CD4-positive, alpha-beta T cell treated with Interleukin-6 at 100 ng/mL for 8 hours (primary cell): ENCODE results near the gene ASTN2.
A peak's percentile ranks its signal among the peaks of the same experiment; 100 is the strongest.

Experiments used
- DNase-seq: peaks from one replicate; pipeline ENCODE4 v3.0.0-alpha.2; 2020; ENCODE audit warnings: mixed read lengths, low spot score

Gene ASTN2

GRCh38 chr9:116741742-116742141 lies 673.1 kb downstream of the ASTN2 start:
- no peak for DNase-seq

DNA sequence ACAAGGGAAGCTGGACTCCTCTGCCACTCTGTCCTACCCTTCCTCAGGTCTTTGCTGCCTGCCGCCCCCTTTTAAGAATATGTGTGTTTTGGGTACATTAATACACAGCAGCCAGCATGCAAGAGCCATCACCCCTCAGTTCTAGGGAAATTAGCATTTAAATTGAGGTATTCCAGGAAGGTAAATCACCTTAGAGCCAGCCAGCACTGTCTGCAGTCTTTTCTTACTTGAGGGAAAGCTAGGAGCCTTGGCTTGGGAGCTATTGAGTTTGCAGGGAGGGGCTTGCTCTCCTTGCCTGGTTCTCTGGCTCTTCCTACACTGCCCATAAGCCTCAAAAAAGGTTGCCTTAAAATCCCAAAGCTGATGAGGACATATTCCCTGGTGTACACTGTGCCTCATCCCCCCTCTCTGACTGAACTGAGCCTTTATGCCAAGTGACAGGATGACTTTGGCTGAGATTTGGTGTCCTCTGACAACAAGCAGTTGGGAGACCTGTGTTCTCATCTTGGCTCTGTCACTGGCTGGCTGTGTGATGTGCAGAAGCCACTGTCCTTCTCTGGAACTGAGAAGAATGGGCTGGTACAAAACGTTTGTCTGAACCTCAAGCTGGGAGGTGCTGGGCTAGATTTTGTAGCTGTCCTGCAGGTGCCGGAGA lies 673.6 kb downstream of the ASTN2 start:
- no peak for DNase-seq

GRCh38 chr9:116737152-116737546 lies 677.7 kb downstream of the ASTN2 start:
- DNase-seq, result peak; percentile 12

GRCh38 chr9:116736399-116737151 lies 678.3 kb downstream of the ASTN2 start:
- DNase-seq, result no peak

DNA sequence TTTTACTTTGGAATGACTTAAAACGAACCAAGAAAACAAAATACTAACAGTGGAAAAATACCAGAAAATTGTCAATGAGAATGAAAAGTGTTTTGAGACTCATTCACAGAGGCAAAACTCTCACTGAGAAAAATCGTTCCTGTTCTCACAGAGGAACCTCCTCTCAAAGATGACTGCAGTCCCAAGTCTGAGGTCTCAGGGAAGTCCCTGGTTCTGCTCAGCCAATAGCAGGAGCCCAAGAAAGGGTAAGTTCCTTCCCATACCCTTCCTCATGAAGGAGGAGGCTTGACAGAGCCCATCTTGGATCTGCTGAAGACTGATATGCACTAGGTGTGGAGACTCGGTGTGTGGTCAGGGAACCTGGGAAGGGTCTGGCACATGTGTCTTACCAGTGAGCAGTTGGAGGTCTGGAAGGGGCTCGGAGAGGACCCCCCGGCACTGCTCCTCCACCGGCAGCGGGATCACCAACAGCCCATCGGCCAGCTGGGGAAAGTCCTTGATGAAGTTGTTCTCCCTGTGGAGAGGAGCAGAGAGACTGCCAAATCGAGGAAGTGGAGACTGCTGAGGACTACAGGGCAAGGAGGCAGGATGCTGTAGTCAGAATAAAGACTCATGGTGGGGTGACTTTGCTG lies 681.7 kb downstream of the ASTN2 start:
- no peak for DNase-seq

- DNase-seq, result no peak
Observed at GRCh38 chr9:116726602-116727001, 688.3 kb downstream of the ASTN2 start.

DNA sequence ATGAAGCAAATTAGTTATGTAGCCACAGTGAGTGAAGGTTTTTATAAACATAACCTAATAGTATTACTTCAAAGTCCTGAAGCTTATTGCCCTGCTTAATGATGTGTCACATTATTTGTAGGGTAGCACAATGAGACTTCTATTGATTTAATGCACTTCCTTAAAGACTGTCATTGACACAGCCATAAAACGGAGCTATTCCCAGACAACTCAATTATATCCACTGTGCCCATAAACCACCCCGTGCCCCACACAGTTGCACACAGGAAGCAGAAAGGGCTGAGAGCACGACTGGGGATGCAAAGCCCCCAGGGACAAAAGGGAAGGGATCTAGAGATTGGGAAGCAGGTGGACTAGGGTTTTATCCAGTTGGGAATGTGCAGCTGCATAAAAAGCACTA lies 690.7 kb downstream of the ASTN2 start:
- no peak for DNase-seq

DNA sequence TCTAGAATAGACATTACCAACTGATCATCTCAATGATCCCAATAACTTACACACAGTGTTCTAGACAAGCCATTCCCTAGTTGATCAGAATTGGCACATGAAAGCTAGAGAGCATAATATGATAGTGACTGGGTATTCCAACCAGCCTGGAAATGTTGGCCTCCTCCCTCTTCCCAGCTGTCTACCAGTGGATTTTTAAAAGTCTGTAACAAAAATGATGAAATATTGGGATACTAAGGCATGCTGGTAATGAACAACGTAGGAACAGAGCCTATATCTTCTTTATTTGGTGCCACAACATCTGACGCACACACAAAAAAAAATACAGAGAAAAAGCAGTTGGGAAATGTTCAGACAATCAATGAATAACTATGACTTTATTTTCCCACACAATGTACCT lies 692.9 kb downstream of the ASTN2 start:
- DNase-seq, result no peak

- DNase-seq, result no peak
Observed at GRCh38 chr9:116721411-116721810, 693.4 kb downstream of the ASTN2 start.

- DNase-seq, result no peak
Observed at GRCh38 chr9:116720111-116720510, 694.7 kb downstream of the ASTN2 start.

- DNase-seq, result no peak
Observed at GRCh38 chr9:116718111-116718510, 696.7 kb downstream of the ASTN2 start.

GRCh38 chr9:116717150-116717549 lies 697.7 kb downstream of the ASTN2 start:
- DNase-seq, result no peak

- DNase-seq, result no peak
Observed at GRCh38 chr9:116716438-116716837, 698.4 kb downstream of the ASTN2 start.

- DNase-seq, result no peak
Observed at GRCh38 chr9:116715751-116716150, 699.1 kb downstream of the ASTN2 start.

- DNase-seq, result no peak
Observed at GRCh38 chr9:116713271-116713670, 701.6 kb downstream of the ASTN2 start.

DNA sequence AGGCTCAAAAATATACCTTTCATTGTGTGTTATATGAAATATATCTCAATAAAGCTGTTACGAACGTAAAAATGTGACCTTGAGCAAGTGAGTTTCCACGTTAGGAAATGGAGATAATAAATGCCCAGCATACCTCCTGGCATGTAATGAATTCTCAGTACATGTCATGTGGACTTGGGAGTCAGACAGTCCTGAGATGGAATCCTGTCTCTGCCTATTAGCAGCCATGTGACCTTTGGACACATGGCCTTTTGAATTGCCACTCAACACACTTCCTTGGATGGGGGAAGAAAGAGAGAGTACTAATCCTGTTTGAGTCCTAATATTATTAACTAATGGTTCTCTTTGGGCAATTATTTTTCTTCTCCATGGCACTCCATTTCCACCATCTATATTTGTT lies 702.1 kb downstream of the ASTN2 start:
- DNase-seq, result no peak

DNA sequence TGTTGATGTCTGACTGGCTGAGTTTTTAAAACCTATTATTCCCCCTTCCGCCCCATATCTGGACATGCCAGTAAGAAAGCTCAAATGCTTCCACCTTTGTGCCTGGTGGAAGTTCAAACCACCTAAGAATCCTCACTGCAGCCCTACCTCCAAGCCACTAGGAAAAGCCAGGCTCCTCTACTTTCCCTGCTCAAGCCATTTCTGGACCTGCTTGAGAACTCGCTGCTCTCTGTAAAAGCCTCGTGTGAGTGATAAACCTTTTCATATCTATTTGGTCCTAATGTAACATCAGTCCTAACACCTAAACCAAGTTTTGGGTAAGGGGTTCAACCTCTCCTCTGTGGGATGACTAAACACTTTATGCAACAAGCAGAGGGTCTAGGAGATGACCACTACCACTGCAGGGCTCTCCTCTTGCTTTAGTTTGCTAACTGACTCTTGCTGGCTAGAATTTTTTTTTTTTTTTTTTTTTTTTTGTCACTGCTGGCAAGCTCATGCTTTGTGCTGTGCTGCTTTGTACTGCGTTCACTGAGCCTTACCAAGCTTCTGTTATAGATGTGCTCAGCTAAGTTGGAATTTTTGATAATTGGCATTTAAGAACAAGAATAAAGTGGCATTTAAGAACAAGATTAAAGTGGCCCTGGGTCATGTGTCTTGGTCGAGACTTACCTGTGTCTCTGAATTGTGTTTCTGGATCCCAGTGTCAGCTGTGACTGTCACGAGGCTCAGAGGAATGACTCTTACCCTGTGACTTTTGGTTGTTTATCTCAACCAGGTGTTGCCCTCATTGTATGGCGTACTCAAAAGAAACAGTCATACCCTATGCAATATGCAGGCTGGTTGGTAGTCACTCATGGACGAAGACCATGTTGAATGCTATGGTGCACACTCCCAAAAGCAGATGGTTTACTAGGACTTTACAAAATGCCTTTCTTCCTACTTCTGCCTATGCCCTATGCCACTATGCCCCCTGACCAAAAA lies 708.3 kb downstream of the ASTN2 start:
- DNase-seq, result no peak

DNA sequence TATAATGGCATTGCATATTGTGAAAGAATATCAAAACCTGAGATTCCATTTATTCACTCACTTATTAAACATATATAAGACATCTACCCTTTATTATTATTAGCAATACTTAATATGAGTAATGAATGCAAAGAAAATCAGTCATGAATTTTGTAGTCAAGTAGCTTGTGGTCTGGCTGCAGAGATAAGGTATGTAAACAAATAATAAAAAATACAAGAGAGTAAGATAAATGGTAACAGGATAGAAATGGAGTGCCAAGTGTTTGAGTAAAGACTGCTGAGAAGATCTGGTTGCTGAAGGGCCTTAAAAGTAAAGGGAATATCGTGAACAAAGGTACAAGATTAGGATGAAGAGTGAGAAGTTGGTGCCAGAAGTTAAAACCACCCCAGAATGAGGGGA lies 709.3 kb downstream of the ASTN2 start:
- no peak for DNase-seq

DNA sequence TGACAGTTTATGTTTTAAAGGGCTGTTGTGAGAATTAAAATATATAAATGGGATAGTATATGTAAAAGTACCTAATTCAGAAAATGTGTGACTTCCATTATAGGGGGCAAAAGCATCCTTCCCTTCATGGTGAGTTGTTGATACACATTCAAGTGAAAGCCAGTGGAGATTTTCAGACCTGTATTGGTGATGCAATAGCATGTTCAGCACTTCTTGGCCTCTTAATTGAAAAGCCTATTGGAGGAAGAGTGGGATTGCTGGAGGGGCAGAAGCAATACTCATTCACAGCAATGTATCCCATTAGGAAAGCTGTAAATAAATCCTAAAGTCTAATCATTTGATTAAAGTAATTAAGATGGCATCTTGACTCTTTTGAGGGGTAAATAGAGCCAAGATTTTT lies 710.4 kb downstream of the ASTN2 start:
- no peak for DNase-seq

- DNase-seq, result no peak
Observed at GRCh38 chr9:116703634-116704033, 711.2 kb downstream of the ASTN2 start.

- no peak for DNase-seq
Observed at GRCh38 chr9:116701940-116702642, 712.8 kb downstream of the ASTN2 start.
